Gastroesophageal sphincter (tissue), 3 donors: ENCODE data around the gene RIBC1.

Experiments
- CTCF ChIP-seq, 4 experiments: fragments of 200-600 bp in 2 of 4; fragments of 450-650 bp in 2 of 4; sonication (generic) in 1 of 4; IDR thresholded peaks; one replicate each; pipeline ENCODE4 v1.5.1; 2017 to 2019; ENCODE audit warnings: antibody characterized with exemption in 4 of 4, mild to moderate bottlenecking in 2 of 4, moderate library complexity in 2 of 4
- POLR2A ChIP-seq, 2 donors: fragments of 450-650 bp; IDR thresholded peaks; one replicate each; pipeline ENCODE4 v1.6.1; 2017; ENCODE audit warnings: antibody characterized with exemption in 2 of 2, mild to moderate bottlenecking in 2 of 2, moderate library complexity in 1 of 2

GRCh38 chrX:53374923-53375322, 47.8 kb upstream of the RIBC1 start:
- no peak for TF ChIP-seq CTCF (IDR thresholded peaks at IDR 0.05)
- no peak for TF ChIP-seq POLR2A (IDR thresholded peaks at IDR 0.05)
